ENCODE measurements around the gene TRPC4. TPM values are rescaled to one million over a fixed set of nuclear protein-coding genes. Genes with fewer than 3 reads are reported as not detected.

Gene TRPC4
- total RNA-seq, 2 experiments from 2014 or later: not detected

DNA sequence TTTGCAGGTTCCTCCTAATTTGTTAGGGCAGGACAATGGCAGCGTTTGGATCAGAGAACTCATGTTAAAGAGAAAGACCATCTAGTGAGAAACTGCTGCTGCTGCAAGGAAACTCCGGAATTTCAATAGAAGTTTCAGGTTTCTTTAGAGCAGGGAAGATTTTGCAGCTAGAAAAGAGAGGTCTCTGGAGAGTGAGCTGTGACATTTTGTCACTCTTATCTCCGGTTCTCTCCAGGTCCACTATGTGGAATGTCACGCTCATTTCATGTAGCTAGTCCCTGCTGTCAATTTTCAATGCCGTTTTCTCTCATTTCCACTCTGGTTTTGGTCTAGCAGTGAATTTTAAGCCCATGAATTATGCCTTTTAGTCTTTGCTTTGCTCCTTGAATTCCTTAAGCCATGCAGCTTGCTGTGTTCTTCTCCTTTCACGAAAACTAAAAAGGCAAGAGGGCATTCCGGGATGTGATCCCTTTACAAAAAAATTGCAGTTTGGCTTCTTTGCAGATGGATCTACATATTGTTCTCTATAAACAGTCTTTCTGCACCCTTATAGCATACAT lies 224.3 kb downstream of the TRPC4 start:
- intact Hi-C loops (cut with micrococcal nuclease; ENCODE audit: unreplicated experiment): no loop called here
- H3K4me3 ChIP-seq (ENCODE audit: low read depth, low read length, poor library complexity, severe bottlenecking): no peak overlapping the region
- no peak overlapping the region for H3K4me2 ChIP-seq (ENCODE audit: low read length)
- no peaks in the 10 kb centered on the region for H3K79me2 ChIP-seq (ENCODE audit: insufficient read depth, low read depth, low read length)
- no peak overlapping the region for H3K27ac ChIP-seq (ENCODE audit: low read depth, low read length, poor library complexity, severe bottlenecking)
- H2AFZ ChIP-seq (ENCODE audit: low read length): no peak overlapping the region
- TF ChIP-seq, protein P1, sequence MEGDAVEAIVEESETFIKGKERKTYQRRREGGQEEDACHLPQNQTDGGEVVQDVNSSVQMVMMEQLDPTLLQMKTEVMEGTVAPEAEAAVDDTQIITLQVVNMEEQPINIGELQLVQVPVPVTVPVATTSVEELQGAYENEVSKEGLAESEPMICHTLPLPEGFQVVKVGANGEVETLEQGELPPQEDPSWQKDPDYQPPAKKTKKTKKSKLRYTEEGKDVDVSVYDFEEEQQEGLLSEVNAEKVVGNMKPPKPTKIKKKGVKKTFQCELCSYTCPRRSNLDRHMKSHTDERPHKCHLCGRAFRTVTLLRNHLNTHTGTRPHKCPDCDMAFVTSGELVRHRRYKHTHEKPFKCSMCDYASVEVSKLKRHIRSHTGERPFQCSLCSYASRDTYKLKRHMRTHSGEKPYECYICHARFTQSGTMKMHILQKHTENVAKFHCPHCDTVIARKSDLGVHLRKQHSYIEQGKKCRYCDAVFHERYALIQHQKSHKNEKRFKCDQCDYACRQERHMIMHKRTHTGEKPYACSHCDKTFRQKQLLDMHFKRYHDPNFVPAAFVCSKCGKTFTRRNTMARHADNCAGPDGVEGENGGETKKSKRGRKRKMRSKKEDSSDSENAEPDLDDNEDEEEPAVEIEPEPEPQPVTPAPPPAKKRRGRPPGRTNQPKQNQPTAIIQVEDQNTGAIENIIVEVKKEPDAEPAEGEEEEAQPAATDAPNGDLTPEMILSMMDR (conservative IDR thresholded peaks at IDR 0.05; ENCODE audit: low read length): no peak
- TF ChIP-seq EZH2phosphoT487 (IDR thresholded peaks at IDR 0.05; ENCODE audit: borderline replicate concordance, low read depth, low read length): no peak
- H3K9me2 ChIP-seq (ENCODE audit: insufficient read depth, low read length): no peaks in the 10 kb centered on the region
- no peaks in the 10 kb centered on the region for H3K4me1 ChIP-seq (ENCODE audit: insufficient read depth, low read length, poor library complexity, severe bottlenecking)
- CTCF ChIA-PET (ENCODE audit: unreplicated experiment): interaction anchor here (0.8 kb wide), 1 partner anchor 574 kb away, joined by 3 read pairs; no protein-coding TSS in a partner anchor
- no peaks in the 10 kb centered on the region for H4K20me1 ChIP-seq (ENCODE audit: insufficient read depth, low read length)
- DNase-seq (ENCODE audit: low spot score): no peak
- H3K9me3 ChIP-seq (ENCODE audit: low read length): no peaks in the 10 kb centered on the region
- BruUV-seq (replicated peaks): no TSS peak
- H3K36me3 ChIP-seq (ENCODE audit: insufficient read depth, low read length): no peaks in the 10 kb centered on the region
- POLR2A ChIA-PET: interaction anchor here (0.6 to 0.7 kb wide), 2 partner anchors 33 to 692 kb away, joined by 3 to 6 read pairs; no protein-coding TSS in a partner anchor

DNA sequence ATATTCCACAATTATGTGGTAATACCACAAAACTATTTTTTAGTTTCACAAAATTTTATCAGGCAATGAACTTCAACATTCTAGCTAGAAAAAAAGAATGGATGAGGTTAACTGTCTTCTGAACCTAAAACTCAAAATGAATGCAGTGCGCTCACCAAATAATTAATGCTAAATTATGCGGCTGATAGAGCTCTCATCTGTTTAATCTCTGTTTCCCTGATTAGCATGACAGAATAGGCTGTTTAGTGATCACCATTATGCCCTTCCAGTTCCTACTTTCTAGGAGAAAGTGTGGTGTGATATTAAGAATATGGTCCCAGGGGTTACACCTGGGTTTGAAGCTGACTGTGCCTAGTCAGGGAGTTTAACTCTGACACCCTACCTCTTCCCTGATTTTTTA lies 228.2 kb downstream of the TRPC4 start:
- POLR2A ChIA-PET: interaction anchor here (0.7 to 2.1 kb wide), 3 partner anchors 9 to 14 kb away, joined by 3 to 6 read pairs (median 4); no protein-coding TSS in a partner anchor
- Histone ChIP-seq H3K4me3 (ENCODE audit: low read depth, low read length, poor library complexity, severe bottlenecking) (no peak overlapping the region), H2AFZ (ENCODE audit: low read length) (no peak overlapping the region), H3K36me3 (ENCODE audit: insufficient read depth, low read length) (no peaks in the 10 kb centered on the region), H3K79me2 (ENCODE audit: insufficient read depth, low read depth, low read length) (no peaks in the 10 kb centered on the region), H3K4me2 (ENCODE audit: low read length) (no peak overlapping the region), H3K9me2 (ENCODE audit: insufficient read depth, low read length) (no peaks in the 10 kb centered on the region), H3K9me3 (ENCODE audit: low read length) (no peaks in the 10 kb centered on the region), H4K20me1 (ENCODE audit: insufficient read depth, low read length) (no peaks in the 10 kb centered on the region), H3K4me1 (ENCODE audit: insufficient read depth, low read length, poor library complexity, severe bottlenecking) (no peaks in the 10 kb centered on the region), H3K27ac (ENCODE audit: low read depth, low read length, poor library complexity, severe bottlenecking) (no peak overlapping the region)
- TF ChIP-seq, protein P1 (conservative IDR thresholded peaks at IDR 0.05; ENCODE audit: low read length): no peak
- no peak for TF ChIP-seq EZH2phosphoT487 (IDR thresholded peaks at IDR 0.05; ENCODE audit: borderline replicate concordance, low read depth, low read length)
- intact Hi-C loops (cut with micrococcal nuclease; ENCODE audit: unreplicated experiment): no loop called here
- no TSS peak for BruUV-seq (replicated peaks)
- CTCF ChIA-PET (ENCODE audit: unreplicated experiment): no interaction called here
- no peak for DNase-seq (ENCODE audit: low spot score)

DNA sequence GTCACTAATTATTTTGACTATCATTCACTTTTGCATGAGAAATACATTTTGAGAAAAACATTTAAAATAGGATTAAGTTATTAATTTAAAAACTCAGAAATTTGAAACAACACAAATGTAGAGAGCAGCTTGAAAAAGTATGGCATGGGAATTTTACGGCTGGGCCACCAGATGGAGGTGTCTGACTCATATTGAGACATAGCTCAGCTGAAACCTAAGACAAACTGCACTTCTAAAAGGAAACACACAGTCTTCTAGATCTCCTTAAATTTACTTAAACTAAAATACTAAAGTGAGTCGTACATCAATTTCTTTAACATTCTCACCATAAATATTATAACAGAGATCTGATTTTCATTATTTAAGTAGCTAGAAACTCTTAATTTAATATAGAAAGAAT lies 229.1 kb downstream of the TRPC4 start:
- no peak overlapping the region for H3K4me2 ChIP-seq (ENCODE audit: low read length)
- no peak for TF ChIP-seq EZH2phosphoT487 (IDR thresholded peaks at IDR 0.05; ENCODE audit: borderline replicate concordance, low read depth, low read length)
- TF ChIP-seq, protein P1 (conservative IDR thresholded peaks at IDR 0.05; ENCODE audit: low read length): peak; percentile 64
- no peaks in the 10 kb centered on the region for H3K9me3 ChIP-seq (ENCODE audit: low read length)
- no peaks in the 10 kb centered on the region for H3K4me1 ChIP-seq (ENCODE audit: insufficient read depth, low read length, poor library complexity, severe bottlenecking)
- POLR2A ChIA-PET: interaction anchor here (0.6 to 0.7 kb wide), 2 partner anchors 8 to 80 kb away, joined by 3 to 4 read pairs; no protein-coding TSS in a partner anchor
- no peaks in the 10 kb centered on the region for H3K36me3 ChIP-seq (ENCODE audit: insufficient read depth, low read length)
- BruUV-seq (replicated peaks): no TSS peak
- CTCF ChIA-PET (ENCODE audit: unreplicated experiment): no interaction called here
- intact Hi-C loops (cut with micrococcal nuclease; ENCODE audit: unreplicated experiment): no loop called here
- no peaks in the 10 kb centered on the region for H4K20me1 ChIP-seq (ENCODE audit: insufficient read depth, low read length)
- H3K27ac ChIP-seq (ENCODE audit: low read depth, low read length, poor library complexity, severe bottlenecking): no peak overlapping the region
- H3K79me2 ChIP-seq (ENCODE audit: insufficient read depth, low read depth, low read length): no peaks in the 10 kb centered on the region
- no peak overlapping the region for H3K4me3 ChIP-seq (ENCODE audit: low read depth, low read length, poor library complexity, severe bottlenecking)
- peak; percentile 18 for DNase-seq (ENCODE audit: low spot score)
- H2AFZ ChIP-seq (ENCODE audit: low read length): no peak overlapping the region
- no peaks in the 10 kb centered on the region for H3K9me2 ChIP-seq (ENCODE audit: insufficient read depth, low read length)

Data from OCI-LY7 (cell line).